ENCODE measurements around the gene DRAP1.

DNA sequence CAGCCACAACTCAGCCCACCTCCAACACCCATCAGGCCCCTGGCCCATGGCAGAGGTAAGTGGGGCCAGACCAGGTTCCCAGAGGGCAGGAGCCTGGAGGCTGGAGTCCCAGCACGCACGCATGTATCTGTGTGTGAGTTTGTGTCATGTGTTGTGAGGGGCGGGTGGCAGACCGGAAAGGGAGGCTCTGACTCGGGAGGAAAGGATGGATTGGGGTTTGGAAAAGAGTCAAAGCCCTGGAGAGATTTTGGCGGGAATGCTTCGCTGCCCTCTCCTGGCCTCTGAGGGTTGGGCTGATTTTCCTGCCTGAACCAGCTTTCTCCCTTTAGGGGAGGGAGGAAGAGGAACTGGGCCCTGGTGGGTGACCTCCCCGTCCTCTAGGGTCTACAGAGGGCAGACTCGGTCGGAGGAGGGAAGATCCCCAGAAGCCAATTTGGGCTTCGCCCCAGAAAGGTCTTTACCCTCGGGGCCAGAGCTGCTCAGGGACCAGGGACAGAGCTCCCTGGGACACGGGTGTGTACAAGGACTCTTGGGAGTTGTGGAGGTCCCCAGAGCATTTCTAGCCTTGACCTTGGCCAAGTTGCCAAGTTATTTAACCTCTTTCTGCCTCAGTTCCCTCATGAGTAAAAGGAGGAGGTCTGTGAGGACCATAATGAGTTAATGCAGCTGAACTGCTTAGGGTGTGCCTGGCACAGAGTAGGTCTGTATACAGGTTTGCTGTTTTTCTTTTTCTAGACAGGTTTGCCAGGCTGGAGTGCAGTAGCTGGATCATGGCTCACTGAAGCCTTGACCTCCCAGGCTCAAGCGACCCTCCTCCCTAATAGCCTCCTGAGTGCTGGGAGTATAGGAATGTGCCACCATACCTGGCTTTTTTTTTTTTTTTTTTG lies 7.3 kb upstream of the DRAP1 start:
- TF ChIP-seq, protein P1, sequence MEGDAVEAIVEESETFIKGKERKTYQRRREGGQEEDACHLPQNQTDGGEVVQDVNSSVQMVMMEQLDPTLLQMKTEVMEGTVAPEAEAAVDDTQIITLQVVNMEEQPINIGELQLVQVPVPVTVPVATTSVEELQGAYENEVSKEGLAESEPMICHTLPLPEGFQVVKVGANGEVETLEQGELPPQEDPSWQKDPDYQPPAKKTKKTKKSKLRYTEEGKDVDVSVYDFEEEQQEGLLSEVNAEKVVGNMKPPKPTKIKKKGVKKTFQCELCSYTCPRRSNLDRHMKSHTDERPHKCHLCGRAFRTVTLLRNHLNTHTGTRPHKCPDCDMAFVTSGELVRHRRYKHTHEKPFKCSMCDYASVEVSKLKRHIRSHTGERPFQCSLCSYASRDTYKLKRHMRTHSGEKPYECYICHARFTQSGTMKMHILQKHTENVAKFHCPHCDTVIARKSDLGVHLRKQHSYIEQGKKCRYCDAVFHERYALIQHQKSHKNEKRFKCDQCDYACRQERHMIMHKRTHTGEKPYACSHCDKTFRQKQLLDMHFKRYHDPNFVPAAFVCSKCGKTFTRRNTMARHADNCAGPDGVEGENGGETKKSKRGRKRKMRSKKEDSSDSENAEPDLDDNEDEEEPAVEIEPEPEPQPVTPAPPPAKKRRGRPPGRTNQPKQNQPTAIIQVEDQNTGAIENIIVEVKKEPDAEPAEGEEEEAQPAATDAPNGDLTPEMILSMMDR (conservative IDR thresholded peaks at IDR 0.05; ENCODE audit: low read length), result peak; percentile 42
- no peak for TF ChIP-seq EZH2phosphoT487 (IDR thresholded peaks at IDR 0.05; ENCODE audit: borderline replicate concordance)
